Measurements from ENCODE around the gene PIH1D1.
"Not testable (repeated sequence)": the region's sequence is repeated elsewhere in the genome, so short reads cannot be mapped to it uniquely, and the experiment has no call there.

The PIH1D1 gene

DNA sequence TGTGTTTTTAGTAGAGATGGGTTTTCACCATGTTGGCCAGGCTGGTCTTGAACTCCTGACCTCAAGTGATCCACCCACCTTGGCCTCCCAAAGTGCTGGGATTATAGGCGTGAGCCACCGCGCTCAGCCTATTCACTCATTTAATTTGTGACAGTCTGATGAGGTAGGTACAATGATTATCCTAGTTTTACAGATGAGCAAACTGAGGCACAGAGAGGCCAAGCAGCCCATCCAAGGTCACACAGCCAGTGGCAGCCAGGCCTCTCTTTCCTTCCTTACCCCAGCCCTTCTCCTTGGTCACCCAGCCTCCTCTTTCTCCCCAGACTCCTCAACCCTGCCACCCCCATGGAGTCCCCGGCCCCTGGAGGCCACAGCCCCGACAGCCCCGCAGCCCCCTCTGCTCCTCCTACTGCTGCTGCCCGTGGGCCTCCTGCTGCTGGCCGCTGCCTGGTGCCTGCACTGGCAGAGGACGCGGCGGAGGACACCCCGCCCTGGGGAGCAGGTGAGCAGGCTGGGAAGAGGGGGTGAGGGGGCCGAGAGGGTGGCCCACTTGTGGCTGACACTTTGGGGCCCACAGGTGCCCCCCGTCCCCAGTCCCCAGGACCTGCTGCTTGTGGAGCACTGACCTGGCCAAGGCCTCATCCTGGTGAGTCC, 28.5 kb upstream of the PIH1D1 start:
- no peak for DNase-seq

DNA sequence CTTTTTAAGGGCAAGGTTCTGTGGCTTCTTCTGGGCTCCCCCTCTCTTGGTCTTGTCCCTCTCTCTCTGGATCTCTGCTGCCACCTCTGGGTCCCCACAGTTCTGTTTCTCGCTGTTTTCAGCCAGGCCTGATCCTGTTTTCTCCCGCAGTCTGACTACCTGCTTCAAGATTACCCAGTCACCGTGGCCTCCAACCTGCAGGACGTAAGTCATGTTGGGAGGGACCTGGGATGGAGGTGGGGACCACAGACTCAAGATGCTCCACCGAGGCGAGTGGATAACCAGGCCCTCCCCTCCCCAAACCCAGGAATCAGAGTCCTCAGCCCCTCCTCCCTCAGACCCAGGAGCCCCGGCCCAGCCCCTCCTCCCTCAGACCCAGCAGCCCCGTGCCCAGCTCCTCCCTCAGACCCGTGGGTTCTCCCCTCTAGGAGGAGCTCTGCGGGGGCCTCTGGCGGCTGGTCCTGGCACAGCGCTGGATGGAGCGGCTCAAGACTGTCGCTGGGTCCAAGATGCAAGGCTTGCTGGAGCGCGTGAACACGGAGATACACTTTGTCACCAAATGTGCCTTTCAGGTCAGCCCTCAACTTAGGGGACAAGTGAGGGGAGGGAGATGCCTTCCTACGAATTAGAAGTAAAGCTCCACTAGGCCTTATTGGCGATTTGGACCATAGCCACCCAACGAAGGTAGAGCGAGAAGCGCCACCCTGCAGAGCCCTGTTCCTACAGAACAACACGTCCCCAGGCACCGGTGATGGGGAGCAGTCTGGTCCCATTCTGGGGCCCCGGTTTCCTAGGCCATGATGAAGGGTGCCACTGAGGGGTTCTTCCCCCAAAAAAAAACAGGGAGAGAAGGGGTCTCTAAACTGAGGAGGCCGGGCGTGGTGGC, 24.6 kb upstream of the PIH1D1 start:
- DNase-seq: peak; percentile 88

DNA sequence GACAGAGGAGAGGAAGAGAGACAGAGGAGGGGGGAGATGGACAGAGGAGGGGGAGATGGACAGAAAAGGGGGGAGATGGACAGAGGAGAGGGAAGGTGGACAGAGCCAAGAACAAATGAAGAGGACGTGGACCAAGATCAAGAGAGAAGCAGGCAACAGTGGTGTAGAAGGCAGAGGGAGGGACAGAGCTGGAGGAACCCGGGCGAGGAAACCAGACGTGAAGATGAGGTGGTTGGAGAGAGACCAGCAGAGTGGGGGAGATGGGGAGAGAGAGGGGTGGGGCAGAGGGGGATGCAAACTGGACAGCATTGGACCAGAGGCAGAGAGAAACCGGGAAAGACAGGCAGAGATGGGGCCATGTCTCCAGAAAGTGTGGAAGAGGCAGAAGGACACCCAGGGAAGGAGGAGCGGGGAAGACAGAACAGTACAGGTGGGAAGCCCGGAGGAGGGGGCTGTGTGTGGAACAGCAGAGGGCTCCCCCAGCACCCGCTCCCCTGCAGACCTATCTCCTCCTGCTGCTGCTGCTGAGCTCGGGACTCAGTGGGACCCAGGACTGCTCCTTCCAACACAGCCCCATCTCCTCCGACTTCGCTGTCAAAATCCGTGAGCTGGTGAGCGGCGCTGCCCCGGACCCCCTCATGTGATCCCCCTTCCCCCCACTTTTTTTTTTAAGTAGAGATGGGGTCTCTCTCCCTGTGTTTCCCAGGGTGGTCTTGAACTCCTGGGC, 23.7 kb upstream of the PIH1D1 start:
- DNase-seq: peak; percentile 25

DNA sequence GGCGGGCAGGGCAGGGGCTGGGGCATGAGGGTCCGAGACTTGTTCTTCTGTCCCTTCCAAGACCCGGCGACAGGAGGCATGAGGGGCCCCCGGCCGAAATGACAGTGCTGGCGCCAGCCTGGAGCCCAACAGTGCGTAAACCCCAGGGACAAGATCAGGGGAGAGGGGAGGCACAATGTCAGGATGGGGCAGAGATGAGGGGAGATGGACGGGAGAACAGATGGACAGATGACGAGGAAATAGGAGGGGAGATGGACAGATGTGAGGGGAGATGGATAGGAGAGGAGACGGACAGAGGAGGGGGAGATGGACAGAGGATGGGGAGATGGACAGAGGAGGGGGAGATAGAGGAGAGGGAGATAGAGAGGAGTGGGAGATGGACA, 22.9 kb upstream of the PIH1D1 start:
- DNase-seq: no peak

DNA sequence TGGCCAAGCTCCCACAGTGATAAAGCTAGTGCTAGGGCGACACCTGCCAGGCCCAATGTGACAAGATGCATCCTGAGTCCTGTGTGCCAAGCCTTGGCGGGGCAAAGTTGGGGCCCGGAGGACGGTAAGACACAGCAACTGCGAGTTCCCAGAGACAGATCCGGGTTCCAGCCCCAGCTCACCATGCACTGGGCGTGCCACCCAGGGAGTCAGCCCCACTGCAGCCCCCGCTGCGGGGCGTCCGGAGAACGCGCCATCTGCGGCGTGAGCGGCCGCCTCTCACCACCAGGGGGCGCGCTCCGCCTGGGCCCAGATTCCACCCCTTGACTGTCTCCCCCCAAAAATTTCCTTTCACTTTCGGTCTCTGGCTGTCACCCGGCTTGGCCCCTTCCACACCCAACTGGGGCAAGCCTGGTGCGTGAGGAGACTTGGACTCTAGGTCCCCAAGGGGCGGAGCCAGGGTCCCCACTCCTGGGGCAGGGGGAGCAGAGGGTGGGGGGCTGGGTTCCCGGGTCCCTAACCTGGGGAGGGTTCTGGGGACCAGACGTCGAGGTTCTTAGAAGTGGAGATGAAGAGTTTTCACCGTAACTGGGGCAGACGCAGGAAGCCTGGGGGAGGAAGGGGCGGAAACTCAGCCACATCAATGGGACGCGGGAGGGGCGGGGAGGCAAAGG, 22.4 kb upstream of the PIH1D1 start, which contains the start of gene FLT3LG:
TSS of gene FLT3LG (plus strand) at position 348 of the 674 bp plus-strand sequence. CDS start 425 bp downstream, outside the sequence.
- DNase-seq: peak; percentile 95

DNA sequence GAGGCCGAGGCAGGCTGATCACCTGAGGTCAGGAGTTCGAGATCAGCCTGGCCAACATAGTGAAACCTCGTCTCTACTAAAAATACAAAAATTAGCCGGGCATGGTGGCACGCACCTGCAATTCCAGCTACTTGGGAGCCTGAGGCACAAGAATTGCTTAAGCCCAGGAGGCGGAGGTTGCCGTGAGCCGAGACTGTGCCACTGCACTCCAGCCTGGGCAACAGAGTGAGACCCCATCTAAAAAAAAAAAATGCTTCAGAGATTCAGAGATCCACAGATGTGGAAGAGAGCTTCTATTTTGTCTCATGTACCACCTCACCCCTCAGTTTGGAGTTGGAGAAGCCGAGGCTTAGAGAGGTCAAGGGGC, 21.9 kb upstream of the PIH1D1 start:
- DNase-seq: not testable (repeated sequence)

DNA sequence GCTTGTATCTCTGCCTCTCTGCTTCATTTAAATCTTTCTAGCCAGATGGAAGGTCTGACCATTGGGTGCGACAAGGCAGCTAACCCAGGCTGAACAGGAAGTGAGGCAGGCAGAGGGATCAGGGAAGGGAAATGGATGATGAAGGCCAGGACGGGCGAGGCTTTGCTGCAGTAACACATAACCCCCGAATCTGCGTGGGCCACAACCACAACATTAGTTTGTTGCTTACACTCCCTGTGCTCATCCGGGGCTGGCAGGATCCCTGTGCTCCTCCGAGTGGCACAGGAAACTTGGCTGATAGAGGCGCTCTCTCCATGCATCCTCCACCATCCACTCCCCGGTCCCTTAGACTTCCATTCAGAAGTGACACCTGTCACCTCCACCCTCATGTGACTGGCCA, 21.3 kb upstream of the PIH1D1 start:
- no peak for DNase-seq

DNA sequence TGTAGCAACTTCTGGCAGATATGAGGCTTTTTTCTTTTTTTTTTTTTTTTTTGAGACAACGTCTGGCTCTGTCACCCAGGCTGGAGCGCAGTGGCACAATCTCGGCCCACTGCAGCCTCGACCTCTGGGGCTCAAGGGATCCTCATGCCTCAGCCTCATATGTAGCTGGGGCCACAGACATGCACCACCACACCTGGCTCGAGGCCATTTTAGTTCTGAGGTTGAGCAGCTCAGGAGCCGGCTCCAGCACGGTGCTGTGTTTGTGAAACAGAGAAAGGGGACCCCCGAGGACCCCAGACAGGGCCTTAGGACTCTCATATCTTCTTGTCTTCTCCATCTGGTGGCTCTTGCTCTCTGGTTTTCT, 19.0 kb upstream of the PIH1D1 start:
- DNase-seq: no peak

DNA sequence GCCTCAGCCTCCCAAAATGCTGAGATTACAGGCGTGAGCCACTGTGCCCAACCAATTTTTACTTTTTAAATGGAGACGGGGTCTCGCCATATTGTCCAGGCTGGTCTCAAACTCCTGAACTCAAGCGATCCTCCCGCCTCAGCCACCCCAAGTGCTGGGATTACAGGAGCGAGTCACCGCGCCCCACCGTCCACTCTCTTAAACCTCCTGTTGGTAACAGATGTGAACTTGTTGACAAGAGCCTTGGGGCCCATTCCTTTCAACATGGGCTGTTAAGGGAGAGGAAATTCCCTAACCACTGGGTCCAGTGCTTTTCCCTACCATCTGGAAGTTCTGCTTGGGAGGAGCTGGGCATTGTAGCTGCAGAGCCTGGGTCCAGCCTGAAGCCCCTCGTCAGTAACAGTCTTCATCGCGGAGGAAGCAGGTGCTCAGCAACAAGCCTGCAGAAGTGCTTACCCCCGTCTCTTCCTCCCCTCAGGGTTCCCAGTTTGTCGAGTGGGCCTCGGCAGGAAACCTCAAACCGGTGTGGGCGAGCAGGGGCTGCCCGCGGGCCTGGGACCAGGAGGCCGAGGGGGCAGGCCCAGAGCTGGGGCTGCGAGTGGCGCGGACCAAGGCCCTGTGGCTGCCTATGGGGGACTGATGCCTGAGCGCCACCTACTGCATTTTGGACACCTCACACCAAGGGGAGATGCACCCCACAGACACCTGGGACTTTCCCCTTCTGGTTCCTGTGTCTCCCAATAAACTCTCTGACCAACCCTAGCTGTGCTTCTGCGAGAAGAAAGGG, 18.4 kb upstream of the PIH1D1 start:
- DNase-seq: peak; percentile 91

DNA sequence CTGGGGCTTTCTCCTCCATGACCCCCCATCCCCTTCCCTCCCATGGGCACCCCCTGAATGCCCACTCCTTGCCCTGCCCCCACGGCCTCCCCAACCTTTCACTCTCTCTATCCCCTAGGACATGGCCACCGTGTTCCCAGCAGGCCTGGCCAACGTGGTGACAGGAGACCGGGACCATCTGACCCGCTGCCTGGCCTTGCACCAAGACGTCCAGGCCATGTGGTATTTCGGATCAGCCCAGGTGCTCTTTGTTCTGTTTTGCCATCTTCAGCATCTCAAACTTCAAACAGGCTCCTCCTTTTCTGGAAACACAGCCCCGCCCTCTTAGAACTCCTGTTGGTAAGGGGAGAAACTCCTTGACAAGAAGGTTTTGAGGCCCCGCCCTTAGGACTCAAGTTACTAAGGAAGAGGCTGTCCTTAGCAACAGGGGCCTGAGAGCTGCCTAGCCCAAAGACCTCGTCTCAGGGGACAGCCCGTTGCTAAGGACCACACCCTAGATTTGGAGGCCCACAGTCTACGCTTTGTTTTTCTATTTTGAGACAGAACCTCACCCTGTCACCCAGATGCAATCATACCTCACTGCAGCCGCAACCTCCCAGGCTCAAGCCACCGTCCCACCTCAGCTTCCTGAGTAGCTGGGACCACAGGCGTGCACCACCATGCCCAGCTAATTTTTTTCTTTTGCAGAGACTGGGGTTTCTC, 17.3 kb upstream of the PIH1D1 start:
- DNase-seq: peak; percentile 92

DNA sequence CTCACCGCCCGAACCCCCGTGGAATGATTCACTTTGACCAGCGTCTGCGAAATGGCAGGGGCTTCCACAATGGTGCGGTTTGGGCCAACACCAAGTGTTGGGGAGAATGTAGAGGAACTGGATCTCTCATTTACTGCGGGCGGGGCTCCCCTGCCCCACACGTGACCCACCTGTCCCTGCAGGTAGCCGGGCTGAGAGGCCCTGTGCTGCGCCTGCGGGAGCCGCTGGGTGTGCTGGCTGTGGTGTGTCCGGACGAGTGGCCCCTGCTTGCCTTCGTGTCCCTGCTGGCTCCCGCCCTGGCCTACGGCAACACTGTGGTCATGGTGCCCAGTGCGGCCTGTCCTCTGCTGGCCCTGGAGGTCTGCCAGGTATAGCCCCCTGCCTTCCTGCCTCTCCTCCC, 16.6 kb upstream of the PIH1D1 start:
- DNase-seq: no peak

DNA sequence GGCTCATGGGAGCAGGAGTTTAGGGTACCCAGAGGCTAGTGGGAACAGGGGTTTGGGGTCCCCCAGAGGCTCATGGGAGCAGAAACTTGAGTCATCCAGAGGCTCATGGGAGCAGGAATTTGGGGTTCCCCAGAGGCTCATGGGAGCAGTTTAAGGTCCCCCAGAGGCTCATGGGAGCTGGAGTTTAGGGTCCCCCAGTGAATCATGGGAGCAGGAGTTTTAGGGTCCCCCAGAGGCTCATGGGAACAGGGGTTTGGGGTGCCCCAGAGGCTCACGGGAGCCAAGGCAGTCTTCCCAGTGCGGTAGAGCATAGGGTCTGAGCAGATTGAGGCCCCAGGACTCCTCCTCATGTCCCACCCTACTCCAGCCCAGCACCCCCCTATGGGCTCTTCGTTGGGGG, 13.8 kb upstream of the PIH1D1 start:
- DNase-seq: no peak

DNA sequence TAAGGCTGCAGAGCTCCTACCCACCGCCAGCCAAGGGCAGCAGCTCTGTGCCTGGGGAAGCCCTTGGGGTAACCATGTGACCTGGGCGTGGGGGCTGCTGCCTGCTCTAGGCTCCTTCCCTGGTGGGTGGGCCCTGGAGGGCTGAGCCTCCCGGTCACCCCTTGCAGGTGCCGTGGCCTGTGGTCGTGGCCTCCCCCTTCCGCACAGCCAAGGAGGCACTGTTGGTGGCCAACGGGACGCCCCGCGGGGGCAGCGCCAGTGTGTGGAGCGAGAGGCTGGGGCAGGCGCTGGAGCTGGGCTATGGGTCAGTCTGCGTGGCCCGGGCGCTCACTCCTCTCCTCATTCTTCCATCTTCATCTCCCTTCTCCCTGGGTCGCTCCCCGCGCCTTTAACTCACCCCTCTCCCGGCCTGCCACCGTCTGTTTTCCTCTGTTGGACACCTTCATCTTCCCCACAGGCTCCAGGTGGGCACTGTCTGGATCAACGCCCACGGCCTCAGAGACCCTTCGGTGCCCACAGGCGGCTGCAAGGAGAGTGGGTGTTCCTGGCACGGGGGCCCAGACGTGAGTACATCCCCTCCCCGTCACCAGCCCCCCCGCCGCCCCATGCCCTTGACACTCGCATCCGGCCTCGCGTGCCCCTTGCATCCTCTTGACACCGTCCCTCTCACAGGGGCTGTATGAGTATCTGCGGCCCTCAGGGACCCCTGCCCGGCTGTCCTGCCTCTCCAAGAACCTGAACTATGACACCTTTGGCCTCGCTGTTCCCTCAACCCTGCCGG, 12.5 kb upstream of the PIH1D1 start:
- DNase-seq: no peak

DNA sequence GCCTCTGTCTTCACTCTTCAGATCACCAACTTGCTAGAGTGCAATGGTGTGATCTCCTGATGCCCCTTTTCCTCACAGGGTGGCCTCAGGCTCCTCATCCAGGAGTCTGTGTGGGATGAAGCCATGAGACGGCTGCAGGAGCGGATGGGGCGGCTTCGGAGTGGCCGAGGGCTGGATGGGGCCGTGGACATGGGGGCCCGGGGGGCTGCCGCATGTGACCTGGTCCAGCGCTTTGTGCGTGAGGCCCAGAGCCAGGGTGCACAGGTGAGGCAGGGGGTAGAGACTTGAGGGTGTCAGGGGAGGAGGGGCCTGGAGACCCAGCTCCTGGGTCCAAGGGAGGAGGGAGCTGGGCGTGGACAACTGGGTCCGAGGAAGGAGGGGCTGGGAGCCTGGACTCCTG, 10.9 kb upstream of the PIH1D1 start:
- DNase-seq: no peak

DNA sequence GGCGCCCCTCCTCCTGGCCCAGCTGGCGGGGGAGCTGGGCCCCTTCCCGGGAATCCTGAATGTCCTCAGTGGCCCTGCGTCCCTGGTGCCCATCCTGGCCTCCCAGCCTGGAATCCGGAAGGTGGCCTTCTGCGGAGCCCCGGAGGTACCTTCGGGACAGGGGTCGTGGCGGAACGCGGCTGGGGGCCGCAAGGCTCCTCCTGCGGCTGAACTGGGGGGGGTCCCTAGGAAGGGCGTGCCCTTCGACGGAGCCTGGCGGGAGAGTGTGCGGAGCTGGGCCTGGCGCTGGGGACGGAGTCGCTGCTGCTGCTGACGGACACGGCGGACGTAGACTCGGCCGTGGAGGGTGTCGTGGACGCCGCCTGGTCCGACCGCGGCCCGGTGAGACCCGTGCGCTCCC, 10.0 kb upstream of the PIH1D1 start:
- no peak for DNase-seq

DNA sequence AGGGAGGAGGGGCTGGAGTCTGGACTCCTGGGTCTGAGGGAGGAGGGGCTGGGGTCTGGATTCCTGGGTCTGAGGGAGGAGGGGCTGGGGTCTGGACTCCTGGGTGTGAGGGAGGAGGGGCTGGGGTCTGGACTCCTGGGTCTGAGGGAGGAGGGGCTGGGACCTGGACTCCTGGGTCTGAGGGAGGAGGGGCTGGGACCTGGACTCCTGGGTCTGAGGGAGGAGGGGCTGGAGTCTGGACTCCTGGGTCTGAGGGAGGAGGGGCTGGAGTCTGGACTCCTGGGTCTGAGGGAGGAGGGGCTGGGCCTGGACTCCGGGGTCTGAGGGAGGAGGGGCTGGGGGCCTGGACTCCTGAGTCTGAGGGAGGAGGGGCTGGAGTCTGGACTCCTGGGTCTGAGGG, 9.5 kb upstream of the PIH1D1 start:
- not testable (repeated sequence) for DNase-seq

DNA sequence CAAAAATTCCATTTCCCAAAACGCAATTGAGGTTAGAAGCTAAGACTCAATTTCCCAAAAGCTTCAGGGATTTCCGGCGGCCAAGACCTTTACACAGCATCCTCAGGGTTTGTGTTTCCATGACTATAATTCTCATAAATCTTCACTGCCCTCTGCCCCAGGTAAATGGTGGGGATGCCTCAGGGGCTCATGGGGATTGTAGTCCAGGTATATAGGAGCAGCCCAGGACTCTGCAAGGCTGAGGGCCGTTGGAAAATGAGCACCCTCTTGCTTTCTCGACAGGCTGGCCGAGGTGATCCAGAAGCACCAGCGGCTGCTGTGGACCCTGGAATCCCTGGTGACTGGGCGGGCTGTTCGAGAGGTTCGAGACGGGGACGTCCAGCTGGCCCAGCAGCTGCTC, 7.8 kb upstream of the PIH1D1 start:
- no peak for DNase-seq

DNA sequence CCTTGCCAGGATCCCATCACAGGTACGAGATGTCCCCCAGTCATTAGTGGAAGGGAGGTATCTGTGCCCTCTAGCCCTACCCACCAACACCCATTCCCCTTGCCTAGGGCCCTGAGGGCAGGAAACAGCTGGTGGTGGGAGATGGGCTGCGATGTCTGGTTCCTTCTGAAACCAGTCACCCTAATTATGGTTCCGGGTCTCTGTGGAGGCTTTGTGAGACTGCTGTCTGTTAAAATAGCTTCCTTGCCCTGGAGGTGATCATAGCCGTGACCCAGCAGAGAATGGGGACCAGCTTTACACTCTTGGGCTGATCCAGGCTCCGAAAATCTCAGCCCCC, 6.9 kb upstream of the PIH1D1 start:
- DNase-seq: no peak

DNA sequence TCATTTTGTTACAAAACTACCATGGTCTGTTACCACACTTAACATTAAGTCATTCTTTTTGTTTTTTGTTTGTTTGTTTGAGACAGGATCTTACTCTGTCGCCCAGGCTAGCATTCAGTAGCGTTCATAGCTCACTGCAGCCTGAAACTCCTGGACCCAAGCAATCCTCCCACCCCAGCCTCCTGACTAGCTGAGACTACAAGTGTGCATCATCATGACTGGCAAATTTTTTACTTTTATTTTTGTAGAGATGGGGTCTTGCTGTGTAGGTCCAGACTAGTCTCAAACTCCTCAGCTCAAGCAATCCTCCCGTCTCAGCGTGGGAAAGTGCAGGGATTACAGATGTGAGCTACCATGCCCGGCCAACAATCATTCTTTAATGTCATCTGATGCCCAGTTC, 4.7 kb upstream of the PIH1D1 start:
- DNase-seq: no peak

DNA sequence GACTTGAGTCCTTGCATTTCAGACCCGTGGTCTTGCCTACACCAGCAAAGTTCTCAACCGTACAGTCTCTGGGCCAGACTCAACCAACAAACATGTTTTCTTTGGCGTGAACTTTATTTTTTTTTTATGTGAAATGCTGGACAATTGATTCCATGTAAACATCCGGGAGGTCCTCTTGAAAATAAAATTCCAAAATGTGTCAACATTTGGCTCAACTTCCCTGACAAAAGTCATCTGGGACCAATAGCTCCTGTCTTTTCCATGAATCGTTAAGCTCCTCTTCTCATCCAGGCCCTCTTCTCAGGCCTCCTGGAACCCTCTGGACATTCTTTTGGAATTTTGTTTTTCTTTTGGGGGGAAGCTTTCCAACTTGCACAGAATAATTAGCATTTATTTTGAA, 4.2 kb upstream of the PIH1D1 start:
- no peak for DNase-seq

DNA sequence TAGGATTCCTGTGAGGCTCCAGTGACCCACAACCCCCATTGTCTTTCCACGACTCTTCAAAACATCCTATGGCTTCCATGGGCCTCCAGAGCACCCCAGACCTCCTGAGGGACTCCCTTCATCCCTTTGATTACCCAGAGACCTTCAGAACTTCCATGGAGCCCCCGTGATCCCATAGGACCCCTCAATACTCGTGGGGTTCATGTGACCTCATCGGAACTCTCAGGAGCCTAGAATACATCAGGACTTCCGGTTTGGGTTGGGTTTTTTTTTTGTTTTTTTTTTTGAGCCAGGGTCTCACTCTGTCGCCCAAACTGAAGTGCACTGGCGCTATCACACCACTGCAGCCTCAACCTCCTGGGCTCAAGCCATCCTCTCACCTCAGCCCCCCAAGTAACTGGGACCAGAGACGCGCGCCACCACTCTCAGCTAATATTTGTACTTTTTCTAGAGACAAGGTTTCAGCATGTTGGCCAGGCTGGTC, 2.2 kb upstream of the PIH1D1 start:
- peak; percentile 34 for DNase-seq
